Suprapubic skin (tissue), 4 donors: ENCODE data around the gene CCN5.

Experiments
- POLR2A ChIP-seq, 2 donors: fragments of 450-650 bp; IDR thresholded peaks; one replicate each; pipeline ENCODE4 v1.6.1; 2017; ENCODE audit warnings: antibody characterized with exemption in 2 of 2, mild to moderate bottlenecking in 2 of 2, moderate library complexity in 2 of 2
- POLR2AphosphoS5 ChIP-seq, 3 donors: sonication (generic); formaldehyde crosslinking; IDR thresholded peaks; one replicate each; pipeline ENCODE4 v1.6.1; 2017; ENCODE audit warnings: antibody characterized with exemption in 3 of 3
- TF ChIP-seq, protein P1 (sequence below), 2 donors: fragments of 200-600 bp in 1 of 2; fragments of 450-650 bp in 1 of 2; sonication (generic) in 1 of 2; IDR thresholded peaks; one replicate each; pipeline ENCODE4 v1.5.1; 2016 to 2019; ENCODE audit warnings: antibody characterized with exemption in 2 of 2, mild to moderate bottlenecking in 1 of 2, moderate library complexity in 1 of 2

DNA sequence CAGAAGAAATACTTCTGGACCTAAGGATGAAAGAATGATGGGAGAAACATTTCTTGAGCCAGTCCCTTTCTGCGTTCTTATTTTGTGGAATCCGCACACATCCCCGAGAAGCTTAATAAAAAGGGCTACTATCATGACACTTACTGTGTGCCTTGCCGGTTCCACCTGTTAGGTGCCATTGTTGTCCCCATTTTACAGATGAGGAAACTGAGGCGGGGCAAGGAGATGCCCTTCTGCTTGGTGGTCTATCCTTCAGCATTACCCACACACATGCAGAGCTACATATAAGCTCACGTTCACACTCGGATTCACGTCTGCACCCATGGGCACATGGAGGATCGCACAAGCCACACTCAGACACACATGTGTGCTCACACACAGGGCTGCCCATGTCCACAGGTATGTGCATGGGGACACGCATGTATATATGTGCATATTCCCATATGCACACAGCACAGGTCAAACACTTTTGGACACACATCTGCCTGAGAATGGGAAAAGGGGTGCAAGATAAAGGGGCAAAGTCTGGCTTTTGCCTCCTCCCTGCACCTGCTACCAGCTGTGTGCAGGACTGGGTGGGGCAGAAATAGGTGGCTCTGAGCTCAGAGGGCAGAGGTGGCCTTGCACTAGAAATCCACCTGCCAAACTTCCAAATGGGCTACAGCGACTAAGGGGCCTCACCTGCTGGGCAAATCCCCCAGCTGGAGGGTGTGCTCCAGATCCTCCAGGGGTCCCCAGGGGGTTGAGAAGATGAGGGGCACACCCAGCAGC lies 33.2 kb upstream of the CCN5 start:
- TF ChIP-seq, protein P1, sequence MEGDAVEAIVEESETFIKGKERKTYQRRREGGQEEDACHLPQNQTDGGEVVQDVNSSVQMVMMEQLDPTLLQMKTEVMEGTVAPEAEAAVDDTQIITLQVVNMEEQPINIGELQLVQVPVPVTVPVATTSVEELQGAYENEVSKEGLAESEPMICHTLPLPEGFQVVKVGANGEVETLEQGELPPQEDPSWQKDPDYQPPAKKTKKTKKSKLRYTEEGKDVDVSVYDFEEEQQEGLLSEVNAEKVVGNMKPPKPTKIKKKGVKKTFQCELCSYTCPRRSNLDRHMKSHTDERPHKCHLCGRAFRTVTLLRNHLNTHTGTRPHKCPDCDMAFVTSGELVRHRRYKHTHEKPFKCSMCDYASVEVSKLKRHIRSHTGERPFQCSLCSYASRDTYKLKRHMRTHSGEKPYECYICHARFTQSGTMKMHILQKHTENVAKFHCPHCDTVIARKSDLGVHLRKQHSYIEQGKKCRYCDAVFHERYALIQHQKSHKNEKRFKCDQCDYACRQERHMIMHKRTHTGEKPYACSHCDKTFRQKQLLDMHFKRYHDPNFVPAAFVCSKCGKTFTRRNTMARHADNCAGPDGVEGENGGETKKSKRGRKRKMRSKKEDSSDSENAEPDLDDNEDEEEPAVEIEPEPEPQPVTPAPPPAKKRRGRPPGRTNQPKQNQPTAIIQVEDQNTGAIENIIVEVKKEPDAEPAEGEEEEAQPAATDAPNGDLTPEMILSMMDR (IDR thresholded peaks at IDR 0.05), result no peak
- TF ChIP-seq POLR2A (IDR thresholded peaks at IDR 0.05) (no peak), POLR2AphosphoS5 (IDR thresholded peaks at IDR 0.05) (no peak)
